Fibroblast of lung (primary cell): ENCODE results near the gene NCF4.

Experiments
- EZH2 ChIP-seq: IDR thresholded peaks from 2 replicates; pipeline ENCODE4 v1.5.1; 2012; ENCODE audit warnings: low read length, control low read depth, mild to moderate bottlenecking; ENCODE audit errors: missing control alignments
- TF ChIP-seq, protein P1 (sequence below), 2 donors: IDR thresholded peaks in 1 of 2; conservative IDR thresholded peaks in 1 of 2; 1 replicate in 1 of 2; 2 replicates in 1 of 2; pipeline ENCODE4 v1.5.1; 2011 to 2012; ENCODE audit warnings: low read length in 2 of 2, control low read depth in 1 of 2, inconsistent platforms in 1 of 2, low read depth in 1 of 2, mild to moderate bottlenecking in 1 of 2

GRCh38 chr22:36856792-36857135, 4.0 kb upstream of the NCF4 start:
- TF ChIP-seq, protein P1, sequence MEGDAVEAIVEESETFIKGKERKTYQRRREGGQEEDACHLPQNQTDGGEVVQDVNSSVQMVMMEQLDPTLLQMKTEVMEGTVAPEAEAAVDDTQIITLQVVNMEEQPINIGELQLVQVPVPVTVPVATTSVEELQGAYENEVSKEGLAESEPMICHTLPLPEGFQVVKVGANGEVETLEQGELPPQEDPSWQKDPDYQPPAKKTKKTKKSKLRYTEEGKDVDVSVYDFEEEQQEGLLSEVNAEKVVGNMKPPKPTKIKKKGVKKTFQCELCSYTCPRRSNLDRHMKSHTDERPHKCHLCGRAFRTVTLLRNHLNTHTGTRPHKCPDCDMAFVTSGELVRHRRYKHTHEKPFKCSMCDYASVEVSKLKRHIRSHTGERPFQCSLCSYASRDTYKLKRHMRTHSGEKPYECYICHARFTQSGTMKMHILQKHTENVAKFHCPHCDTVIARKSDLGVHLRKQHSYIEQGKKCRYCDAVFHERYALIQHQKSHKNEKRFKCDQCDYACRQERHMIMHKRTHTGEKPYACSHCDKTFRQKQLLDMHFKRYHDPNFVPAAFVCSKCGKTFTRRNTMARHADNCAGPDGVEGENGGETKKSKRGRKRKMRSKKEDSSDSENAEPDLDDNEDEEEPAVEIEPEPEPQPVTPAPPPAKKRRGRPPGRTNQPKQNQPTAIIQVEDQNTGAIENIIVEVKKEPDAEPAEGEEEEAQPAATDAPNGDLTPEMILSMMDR (conservative IDR thresholded peaks at IDR 0.05 in 1 of 2, IDR thresholded peaks at IDR 0.05 in 1 of 2; ENCODE audit: low read depth in 1 of 2, low read length in 2 of 2): no peak
- no peak for TF ChIP-seq EZH2
